ENCODE results near the gene MANEAL.

- no peak for TF ChIP-seq CTCF (conservative IDR thresholded peaks at IDR 0.05; ENCODE audit: low read length)
- TF ChIP-seq EZH2phosphoT487 (IDR thresholded peaks at IDR 0.05; ENCODE audit: borderline replicate concordance, low read depth, low read length) = no peak
Observed at GRCh38 chr1:37821481-37821880, 27.8 kb downstream of the MANEAL start.
